Measurements from ENCODE around the gene ITGA6. TPM values are rescaled to one million over a fixed set of nuclear protein-coding genes. Genes with fewer than 3 reads are reported as not detected.

Gene ITGA6
- total RNA-seq, 1 donor from 2014 or later, result 200 TPM

GRCh38 chr2:172465417-172466334, 38.3 kb downstream of the ITGA6 start:
- peak; percentile 89 for DNase-seq

GRCh38 chr2:172467382-172467781, 40.0 kb downstream of the ITGA6 start:
- DNase-seq, result no peak

- no peak for DNase-seq
Observed at GRCh38 chr2:172470958-172471922, 43.9 kb downstream of the ITGA6 start.

GRCh38 chr2:172472446-172473033, 45.2 kb downstream of the ITGA6 start:
- DNase-seq, result no peak

- DNase-seq, result no peak
Observed at GRCh38 chr2:172473167-172473566, 45.8 kb downstream of the ITGA6 start.

GRCh38 chr2:172478353-172478752, 51.0 kb downstream of the ITGA6 start:
- no peak for DNase-seq

GRCh38 chr2:172480301-172481218, 53.2 kb downstream of the ITGA6 start:
- no peak for DNase-seq

- DNase-seq, result no peak
Observed at GRCh38 chr2:172481507-172482262, 54.3 kb downstream of the ITGA6 start.

- peak; percentile 48 for DNase-seq
Observed at GRCh38 chr2:172484253-172484652, 56.9 kb downstream of the ITGA6 start.

- DNase-seq, result no peak
Observed at GRCh38 chr2:172484706-172485105, 57.3 kb downstream of the ITGA6 start.

GRCh38 chr2:172488556-172488955, 61.2 kb downstream of the ITGA6 start:
- DNase-seq, result no peak

- DNase-seq, result no peak
Observed at GRCh38 chr2:172489681-172490080, 62.3 kb downstream of the ITGA6 start.

- no peak for DNase-seq
Observed at GRCh38 chr2:172496160-172496608, 68.8 kb downstream of the ITGA6 start.

GRCh38 chr2:172507199-172507598, 79.8 kb downstream of the ITGA6 start:
- no peak for DNase-seq

GRCh38 chr2:172510088-172510487, 82.7 kb downstream of the ITGA6 start:
- no peak for DNase-seq

- DNase-seq, result no peak
Observed at GRCh38 chr2:172510548-172510947, 83.2 kb downstream of the ITGA6 start.

GRCh38 chr2:172512810-172513523, 85.6 kb downstream of the ITGA6 start:
- DNase-seq, result no peak

- DNase-seq, result no peak
Observed at GRCh38 chr2:172513524-172513900, 86.1 kb downstream of the ITGA6 start.

- DNase-seq, result no peak
Observed at GRCh38 chr2:172513935-172514586, 86.7 kb downstream of the ITGA6 start.
